ENCODE measurements around the gene EVA1C.
"Not testable (repeated sequence)": the region's sequence is repeated elsewhere in the genome, so short reads cannot be mapped to it uniquely, and the experiment has no call there.

Gene EVA1C

GRCh38 chr21:32423320-32424190 lies 11.0 kb downstream of the EVA1C start:
- DNase-seq (ENCODE audit: low read depth in 1 of 2, low spot score in 1 of 2) = no peak

- no peak for DNase-seq (ENCODE audit: low read depth in 1 of 2, low spot score in 1 of 2)
Measured at GRCh38 chr21:32424191-32424535, 11.7 kb downstream of the EVA1C start.

GRCh38 chr21:32424674-32425073 lies 12.2 kb downstream of the EVA1C start:
- DNase-seq (ENCODE audit: low read depth in 1 of 2, low spot score in 1 of 2) = no peak

- DNase-seq (ENCODE audit: low read depth in 1 of 2, low spot score in 1 of 2) = no peak
Measured at GRCh38 chr21:32425628-32426027, 13.1 kb downstream of the EVA1C start.

GRCh38 chr21:32426066-32426465 lies 13.6 kb downstream of the EVA1C start:
- no peak for DNase-seq (ENCODE audit: low read depth in 1 of 2, low spot score in 1 of 2)

GRCh38 chr21:32426592-32427051 lies 14.1 kb downstream of the EVA1C start:
- no peak for DNase-seq (ENCODE audit: low read depth in 1 of 2, low spot score in 1 of 2)

- DNase-seq (ENCODE audit: low read depth in 1 of 2, low spot score in 1 of 2) = no peak
Measured at GRCh38 chr21:32427958-32428623, 15.6 kb downstream of the EVA1C start.

GRCh38 chr21:32432982-32433660 lies 20.6 kb downstream of the EVA1C start:
- not testable (repeated sequence) for DNase-seq (ENCODE audit: low read depth in 1 of 2, low spot score in 1 of 2)

- DNase-seq (ENCODE audit: low read depth in 1 of 2, low spot score in 1 of 2) = no peak
Measured at GRCh38 chr21:32437729-32438128, 25.2 kb downstream of the EVA1C start.

- DNase-seq (ENCODE audit: low read depth in 1 of 2, low spot score in 1 of 2) = no peak
Measured at GRCh38 chr21:32442566-32443318, 30.2 kb downstream of the EVA1C start.

GRCh38 chr21:32445101-32445500 lies 32.6 kb downstream of the EVA1C start:
- DNase-seq (ENCODE audit: low read depth in 1 of 2, low spot score in 1 of 2) = no peak

- DNase-seq (ENCODE audit: low read depth in 1 of 2, low spot score in 1 of 2) = not testable (repeated sequence)
Measured at GRCh38 chr21:32446440-32446839, 33.9 kb downstream of the EVA1C start.

- DNase-seq (ENCODE audit: low read depth in 1 of 2, low spot score in 1 of 2) = no peak
Measured at GRCh38 chr21:32447224-32447623, 34.7 kb downstream of the EVA1C start.

GRCh38 chr21:32448803-32449594 lies 36.5 kb downstream of the EVA1C start:
- DNase-seq (ENCODE audit: low read depth in 1 of 2, low spot score in 1 of 2) = no peak

GRCh38 chr21:32450881-32451701 lies 38.6 kb downstream of the EVA1C start:
- DNase-seq (ENCODE audit: low read depth in 1 of 2, low spot score in 1 of 2) = not testable (repeated sequence)

- DNase-seq (ENCODE audit: low read depth in 1 of 2, low spot score in 1 of 2) = not testable (repeated sequence)
Measured at GRCh38 chr21:32452191-32452590, 39.7 kb downstream of the EVA1C start.

- no peak for DNase-seq (ENCODE audit: low read depth in 1 of 2, low spot score in 1 of 2)
Measured at GRCh38 chr21:32452641-32453040, 40.1 kb downstream of the EVA1C start.

GRCh38 chr21:32455548-32455947 lies 43.0 kb downstream of the EVA1C start:
- DNase-seq (ENCODE audit: low read depth in 1 of 2, low spot score in 1 of 2) = no peak

GRCh38 chr21:32456497-32456918 lies 44.0 kb downstream of the EVA1C start:
- DNase-seq (ENCODE audit: low read depth in 1 of 2, low spot score in 1 of 2) = no peak

All from activated T-helper 1 cell treated with anti-CD3 and anti-CD28 coated beads, Interleukin-2, amount 50 U/mL, for 16 hours (primary cell).